Subcutaneous adipose tissue (tissue), 4 donors: ENCODE data around the gene TNFRSF6B. TPM values are rescaled to one million over a fixed set of nuclear protein-coding genes. Genes with fewer than 3 reads are reported as not detected.

Experiments used
- total RNA-seq, 4 donors: library from RNA; depleted of rRNA; stranded (reverse); fragments of >200 nt; gene quantifications; one replicate each; pipeline ENCODE4 v1.1.0, GENCODE V29; 2016
- TF ChIP-seq, protein P1 (sequence below): fragments of 450-650 bp; IDR thresholded peaks from one replicate; pipeline ENCODE4 v1.5.1; 2016; ENCODE audit warnings: low read depth, mild to moderate bottlenecking, control low read depth, antibody characterized with exemption, moderate library complexity

Gene TNFRSF6B
- total RNA-seq, 4 donors from 2014 or later, result 1.1 to 41.6 (median 10.8) TPM

DNA sequence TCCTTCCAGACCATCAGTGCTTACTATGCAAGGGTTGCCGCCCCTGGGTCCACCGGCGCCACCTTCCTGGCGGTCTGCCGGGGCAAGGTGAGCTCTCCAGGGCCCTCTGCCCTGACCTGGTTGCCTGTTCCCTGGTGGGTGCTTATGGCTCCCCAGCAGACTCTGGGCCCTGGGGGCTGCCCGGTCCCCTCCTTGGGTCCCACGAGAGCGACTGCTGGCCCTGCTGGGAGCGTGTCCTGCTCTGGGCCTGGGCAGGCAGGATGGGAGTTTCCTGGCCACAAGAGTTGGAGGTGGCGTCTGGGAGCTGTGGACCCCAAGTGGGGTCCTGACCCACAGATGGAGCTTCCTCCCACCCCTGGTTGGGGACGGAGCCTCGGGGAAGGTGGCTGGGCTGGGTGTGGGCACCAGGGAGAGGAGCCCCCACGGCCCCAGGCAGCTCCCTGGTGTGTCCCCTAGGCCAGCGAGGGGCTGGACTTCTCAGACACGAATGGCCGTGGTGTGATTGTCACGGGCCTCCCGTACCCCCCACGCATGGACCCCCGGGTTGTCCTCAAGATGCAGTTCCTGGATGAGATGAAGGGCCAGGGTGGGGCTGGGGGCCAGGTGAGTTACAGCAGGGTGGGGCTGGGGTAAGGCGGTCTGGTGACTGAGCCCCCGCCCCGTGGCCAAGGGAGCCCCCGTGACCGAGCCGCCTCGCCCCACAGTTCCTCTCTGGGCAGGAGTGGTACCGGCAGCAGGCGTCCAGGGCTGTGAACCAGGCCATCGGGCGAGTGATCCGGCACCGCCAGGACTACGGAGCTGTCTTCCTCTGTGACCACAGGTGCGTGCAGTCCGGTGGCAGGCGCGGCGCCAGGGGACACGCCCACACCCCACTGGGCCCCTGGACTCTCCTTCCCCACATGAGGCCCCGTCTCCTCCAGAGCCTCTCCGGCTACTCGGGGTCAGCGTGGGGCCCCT lies 7.1 kb upstream of the TNFRSF6B start:
- TF ChIP-seq, protein P1, sequence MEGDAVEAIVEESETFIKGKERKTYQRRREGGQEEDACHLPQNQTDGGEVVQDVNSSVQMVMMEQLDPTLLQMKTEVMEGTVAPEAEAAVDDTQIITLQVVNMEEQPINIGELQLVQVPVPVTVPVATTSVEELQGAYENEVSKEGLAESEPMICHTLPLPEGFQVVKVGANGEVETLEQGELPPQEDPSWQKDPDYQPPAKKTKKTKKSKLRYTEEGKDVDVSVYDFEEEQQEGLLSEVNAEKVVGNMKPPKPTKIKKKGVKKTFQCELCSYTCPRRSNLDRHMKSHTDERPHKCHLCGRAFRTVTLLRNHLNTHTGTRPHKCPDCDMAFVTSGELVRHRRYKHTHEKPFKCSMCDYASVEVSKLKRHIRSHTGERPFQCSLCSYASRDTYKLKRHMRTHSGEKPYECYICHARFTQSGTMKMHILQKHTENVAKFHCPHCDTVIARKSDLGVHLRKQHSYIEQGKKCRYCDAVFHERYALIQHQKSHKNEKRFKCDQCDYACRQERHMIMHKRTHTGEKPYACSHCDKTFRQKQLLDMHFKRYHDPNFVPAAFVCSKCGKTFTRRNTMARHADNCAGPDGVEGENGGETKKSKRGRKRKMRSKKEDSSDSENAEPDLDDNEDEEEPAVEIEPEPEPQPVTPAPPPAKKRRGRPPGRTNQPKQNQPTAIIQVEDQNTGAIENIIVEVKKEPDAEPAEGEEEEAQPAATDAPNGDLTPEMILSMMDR, result no peak

DNA sequence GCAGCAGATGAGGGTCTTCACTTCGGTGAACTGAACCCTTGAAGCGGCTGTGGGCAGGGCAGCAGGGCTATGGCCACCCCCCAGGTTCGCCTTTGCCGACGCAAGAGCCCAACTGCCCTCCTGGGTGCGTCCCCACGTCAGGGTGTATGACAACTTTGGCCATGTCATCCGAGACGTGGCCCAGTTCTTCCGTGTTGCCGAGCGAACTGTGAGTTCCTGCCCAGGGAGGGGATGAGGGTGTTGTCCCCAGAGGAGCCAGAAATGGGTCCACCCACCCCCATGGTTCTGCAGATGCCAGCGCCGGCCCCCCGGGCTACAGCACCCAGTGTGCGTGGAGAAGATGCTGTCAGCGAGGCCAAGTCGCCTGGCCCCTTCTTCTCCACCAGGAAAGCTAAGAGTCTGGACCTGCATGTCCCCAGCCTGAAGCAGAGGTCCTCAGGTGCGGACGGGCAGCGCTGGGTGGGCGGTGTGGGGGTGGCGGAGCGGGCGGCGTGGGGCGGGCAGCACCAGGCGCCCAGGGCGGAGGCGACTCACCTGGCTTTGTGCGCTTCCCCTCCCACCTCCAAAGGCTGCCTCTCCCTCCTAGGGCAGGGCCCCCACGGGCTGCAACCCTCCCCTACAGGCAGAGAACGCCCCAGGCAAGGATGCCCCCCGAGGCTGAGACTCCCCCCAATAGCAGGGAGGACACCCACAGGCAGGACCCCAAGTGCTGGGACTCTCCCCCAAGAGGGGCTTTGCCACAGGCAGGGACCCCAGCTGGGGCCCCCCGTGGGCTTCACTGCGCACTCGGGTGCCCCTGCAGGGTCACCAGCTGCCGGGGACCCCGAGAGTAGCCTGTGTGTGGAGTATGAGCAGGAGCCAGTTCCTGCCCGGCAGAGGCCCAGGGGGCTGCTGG lies 6.2 kb upstream of the TNFRSF6B start:
- TF ChIP-seq, protein P1, result no peak

DNA sequence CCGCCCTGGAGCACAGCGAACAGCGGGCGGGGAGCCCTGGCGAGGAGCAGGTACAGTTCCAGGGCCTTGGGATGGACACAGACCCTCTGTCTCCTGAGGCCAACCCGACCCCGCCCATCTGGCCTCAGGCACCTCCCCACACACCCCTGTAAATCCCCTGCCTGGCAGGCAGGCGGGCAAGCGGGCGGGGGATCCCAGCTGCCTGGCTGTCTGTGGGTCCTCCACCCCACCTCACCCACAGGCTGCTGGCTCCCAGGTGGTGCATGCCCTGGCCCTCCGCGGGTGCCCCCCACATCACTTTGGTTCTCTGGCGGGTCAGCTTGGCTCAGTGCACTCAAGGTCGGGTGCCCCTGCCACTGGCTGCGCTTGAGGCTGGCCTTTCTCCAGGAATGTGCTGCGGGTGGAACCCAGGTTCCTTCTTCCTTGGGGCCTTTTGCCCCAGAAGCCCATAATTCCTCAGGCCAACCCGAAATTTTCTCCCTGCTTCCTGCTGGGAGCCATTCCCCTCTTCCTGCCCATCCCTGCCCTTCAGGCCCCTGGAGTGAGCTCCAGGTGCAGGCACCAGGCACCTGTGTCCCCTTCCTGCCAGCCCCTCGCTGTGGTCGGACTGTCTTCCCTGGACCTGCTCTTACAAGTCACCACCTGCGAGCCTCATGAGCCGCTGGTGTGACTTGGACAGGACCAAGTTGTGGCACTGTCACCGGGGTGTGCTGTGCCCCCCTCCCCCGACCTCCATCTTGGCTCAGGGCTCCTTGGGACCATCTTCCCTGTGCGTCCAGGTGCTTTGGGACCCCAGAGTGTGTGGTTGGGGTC lies 5.3 kb upstream of the TNFRSF6B start:
- TF ChIP-seq, protein P1, result no peak

DNA sequence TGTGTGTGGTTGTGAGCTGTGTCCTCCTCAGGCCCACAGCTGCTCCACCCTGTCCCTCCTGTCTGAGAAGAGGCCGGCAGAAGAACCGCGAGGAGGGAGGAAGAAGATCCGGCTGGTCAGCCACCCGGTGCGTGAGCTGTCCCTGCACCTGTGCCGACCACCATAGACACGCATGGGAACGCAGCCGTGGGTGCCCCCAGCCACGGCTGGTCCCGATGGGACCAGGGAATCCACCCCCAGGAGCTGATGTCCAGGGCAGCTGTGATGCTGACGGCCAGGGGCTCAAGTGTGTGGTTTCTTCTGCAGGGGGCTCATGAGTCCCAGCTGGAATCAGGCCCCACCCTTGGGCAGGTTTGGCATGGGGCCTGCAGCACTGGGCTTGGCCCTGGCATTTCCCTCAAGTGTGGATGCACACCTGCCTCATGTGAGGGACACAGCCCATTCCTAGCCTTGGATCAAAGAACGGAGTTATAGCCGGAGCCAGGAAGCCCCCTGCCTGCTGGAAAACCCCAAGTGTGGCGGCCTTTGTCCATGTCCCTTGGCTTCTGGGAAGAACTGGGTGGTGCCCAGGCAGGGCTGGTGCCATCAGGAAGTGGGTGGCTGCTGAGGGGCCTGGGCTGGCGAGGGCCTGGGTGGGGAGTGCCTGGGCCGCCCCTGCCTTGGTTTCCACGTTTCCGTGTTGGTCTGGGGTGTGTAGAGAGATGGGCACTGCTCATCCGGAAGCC lies 4.6 kb upstream of the TNFRSF6B start:
- TF ChIP-seq, protein P1, result no peak

DNA sequence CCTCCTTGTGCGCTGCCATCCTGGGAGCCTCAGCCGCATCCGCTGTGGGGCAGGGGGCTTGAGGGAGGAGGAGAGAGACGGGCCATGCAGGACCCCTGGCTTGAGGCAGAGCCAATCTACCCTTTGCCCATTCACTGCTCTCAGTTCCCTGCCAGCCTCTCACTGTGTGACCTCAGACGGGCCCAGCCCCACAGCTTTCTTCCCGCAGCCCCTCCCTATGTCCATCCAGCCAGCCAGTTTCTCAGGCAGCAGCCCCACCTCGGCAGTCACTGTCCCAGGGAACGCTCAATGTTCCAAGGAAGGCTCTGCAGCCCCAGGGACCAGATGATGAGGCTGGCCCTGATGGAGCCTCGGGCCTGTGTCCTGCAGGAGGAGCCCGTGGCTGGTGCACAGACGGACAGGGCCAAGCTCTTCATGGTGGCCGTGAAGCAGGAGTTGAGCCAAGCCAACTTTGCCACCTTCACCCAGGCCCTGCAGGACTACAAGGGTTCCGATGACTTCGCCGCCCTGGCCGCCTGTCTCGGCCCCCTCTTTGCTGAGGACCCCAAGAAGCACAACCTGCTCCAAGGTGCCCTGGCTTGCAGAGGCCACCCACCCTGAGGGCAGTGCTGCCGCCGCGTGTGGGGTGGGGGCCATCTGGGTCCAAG lies 3.9 kb upstream of the TNFRSF6B start:
- TF ChIP-seq, protein P1, result no peak

DNA sequence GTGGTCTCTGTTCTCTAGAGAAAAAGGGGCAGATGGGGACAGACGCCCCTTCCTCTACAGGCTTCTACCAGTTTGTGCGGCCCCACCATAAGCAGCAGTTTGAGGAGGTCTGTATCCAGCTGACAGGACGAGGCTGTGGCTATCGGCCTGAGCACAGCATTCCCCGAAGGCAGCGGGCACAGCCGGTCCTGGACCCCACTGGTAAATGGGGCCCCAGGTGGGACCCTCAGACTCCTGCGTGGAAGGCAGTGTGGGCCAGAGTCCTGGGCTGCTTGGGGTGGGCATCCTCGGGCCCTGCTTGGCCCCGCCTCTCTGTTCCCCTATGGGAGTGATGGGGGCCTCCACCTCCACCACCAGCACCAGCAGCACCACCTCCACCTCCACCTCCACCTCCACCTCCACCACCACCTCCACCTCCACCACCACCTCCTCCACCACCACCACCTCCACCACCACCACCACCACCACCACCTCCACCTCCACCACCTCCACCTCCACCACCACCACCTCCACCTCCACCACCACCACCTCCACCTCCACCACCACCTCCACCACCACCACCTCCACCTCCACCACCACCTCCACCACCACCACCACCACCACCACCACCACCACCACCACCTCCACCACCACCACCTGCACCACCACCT lies 3.2 kb upstream of the TNFRSF6B start:
- TF ChIP-seq, protein P1, result no peak
